ENCODE data around the gene CACYBP.

CACYBP gene

GRCh38 chr1:174974711-174975119 is 25.0 kb upstream of the CACYBP start:
- no peak for DNase-seq (ENCODE audit: low read depth)

- DNase-seq (ENCODE audit: low read depth): no peak
These were observed 24.0 kb upstream of the CACYBP start for GRCh38 chr1:174975764-174976163.

- DNase-seq (ENCODE audit: low read depth): no peak
These were observed 23.2 kb upstream of the CACYBP start for GRCh38 chr1:174976436-174977108.

DNA sequence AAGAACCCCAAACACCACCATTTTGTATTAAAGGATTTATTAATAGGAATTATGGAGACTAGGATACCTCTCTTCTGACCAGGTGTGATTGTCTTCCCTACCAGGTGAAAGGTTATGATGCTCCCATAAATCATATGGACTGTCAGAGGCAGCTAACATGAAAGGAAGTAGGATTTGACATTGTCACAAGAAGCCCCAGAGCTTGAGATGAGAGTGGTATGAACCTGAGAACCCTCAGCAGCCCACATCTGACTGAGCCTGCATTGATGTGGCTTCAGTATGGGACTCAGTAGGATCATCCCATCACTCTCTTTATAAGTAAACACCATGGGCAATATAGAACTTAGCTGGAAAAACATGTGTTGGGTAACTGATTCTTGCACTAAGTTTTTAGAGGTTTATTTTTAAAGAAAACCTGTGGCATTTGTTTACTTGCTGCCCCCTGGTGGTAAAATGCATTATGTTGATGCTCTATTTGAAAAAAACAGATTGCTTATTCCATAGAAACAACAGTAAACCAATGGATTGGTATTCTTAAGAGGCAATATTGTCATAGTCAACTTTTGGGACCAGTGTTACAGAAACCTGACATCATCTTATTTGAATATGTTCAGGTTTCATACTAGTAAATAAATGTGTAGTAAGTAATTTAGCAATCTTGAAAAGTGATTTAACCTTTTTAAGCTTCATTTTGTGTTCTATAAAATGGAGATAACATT is 16.6 kb upstream of the CACYBP start:
- DNase-seq (ENCODE audit: low read depth): no peak

- DNase-seq (ENCODE audit: low read depth): no peak
These were observed 14.8 kb upstream of the CACYBP start for GRCh38 chr1:174984952-174985351.

DNA sequence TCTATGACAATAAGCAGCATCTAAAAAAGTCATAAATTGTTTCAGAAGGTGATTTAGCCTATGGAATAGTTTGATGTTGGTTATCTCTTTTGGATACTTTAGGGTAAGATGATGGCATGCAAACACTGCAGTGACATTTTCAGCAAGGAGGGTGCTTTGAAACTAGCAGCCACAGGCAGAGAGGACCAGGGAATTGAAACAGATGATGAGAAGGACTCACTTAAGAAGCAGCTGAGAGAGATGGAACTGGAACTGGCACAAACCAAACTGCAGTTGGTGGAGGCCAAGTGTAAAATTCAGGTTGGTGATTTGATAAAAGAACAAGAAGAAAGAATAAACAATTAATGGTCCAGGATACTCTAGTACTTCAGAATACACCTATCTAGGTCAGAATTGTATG is 11.2 kb upstream of the CACYBP start:
- no peak for DNase-seq (ENCODE audit: low read depth)

GRCh38 chr1:174988986-174989385 is 10.8 kb upstream of the CACYBP start:
- DNase-seq (ENCODE audit: low read depth): no peak

DNA sequence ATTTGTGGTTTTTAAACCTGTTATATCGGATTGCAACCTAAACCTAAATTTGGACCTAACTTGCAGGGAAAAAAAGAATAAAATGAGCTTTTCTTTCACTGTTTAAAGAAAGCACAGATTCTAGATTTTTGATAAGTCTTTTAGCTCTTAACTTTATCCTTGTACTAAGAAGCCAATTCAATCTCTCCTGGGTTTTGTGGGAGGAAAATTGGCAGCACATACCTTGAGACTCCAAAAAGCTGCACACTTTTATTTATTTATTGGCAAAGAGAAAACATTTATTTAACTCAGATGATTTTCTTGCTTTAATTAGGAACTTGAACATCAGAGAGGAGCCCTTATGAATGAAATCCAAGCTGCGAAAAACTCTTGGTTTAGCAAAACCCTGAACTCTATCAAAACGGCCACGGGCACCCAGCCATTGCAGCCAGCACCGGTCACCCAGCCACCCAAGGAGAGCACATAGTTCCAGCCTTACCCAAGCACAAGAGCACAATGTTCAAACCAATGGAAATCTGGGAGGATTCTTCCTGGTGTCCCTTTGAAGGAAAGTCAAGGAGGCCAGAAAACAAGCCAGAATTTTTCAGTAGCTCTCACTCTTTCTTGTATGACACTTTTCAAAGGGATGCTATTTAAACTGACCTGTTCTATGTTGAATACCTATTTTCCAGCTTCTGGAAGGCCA is 10.1 kb upstream of the CACYBP start:
- no peak for DNase-seq (ENCODE audit: low read depth)

GRCh38 chr1:174990382-174990999 is 9.3 kb upstream of the CACYBP start:
- no peak for DNase-seq (ENCODE audit: low read depth)

DNA sequence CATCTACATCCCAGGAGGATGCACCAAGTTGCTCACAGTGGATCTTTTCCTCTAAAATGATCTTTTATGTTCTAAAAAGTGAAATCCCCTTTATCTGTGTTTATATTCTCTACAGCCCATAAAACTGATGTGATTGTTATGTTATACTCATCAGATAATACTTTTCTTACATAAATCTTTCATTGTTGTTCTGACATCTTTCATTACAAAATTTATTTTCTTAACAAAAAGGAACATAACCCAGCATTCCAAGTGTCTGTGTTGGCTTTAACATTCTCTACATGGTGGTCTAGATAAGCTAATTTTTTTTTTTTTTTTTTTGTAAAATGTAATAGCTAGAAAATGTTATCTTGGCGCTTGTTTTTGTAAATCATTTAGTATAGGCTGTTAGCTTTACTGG is 8.3 kb upstream of the CACYBP start:
- DNase-seq (ENCODE audit: low read depth): no peak

DNA sequence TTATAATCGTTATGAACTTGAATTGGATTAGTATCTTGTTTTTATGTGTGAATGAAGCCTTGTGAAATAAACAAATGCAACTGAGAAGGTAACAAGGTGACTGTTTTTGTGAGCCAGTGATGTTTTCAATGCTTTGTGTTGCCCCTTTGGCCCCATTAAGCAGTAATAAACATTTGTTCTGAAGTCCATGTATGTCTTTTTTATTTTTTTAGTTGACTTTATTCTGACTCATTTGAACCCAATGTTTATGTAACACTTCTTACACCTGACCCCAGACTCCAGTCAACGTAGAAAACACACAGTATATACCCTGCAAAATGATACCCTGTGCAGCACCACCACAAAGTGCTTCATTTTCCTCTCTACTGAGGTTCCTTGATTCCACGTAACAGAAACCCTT is 4.6 kb upstream of the CACYBP start:
- no peak for DNase-seq (ENCODE audit: low read depth)

- DNase-seq (ENCODE audit: low read depth): no peak
These were observed 3.8 kb upstream of the CACYBP start for GRCh38 chr1:174995916-174996315.

- no peak for DNase-seq (ENCODE audit: low read depth)
These were observed 3.3 kb upstream of the CACYBP start for GRCh38 chr1:174996476-174996875.

GRCh38 chr1:174997041-174997440 is 2.7 kb upstream of the CACYBP start:
- no peak for DNase-seq (ENCODE audit: low read depth)

DNA sequence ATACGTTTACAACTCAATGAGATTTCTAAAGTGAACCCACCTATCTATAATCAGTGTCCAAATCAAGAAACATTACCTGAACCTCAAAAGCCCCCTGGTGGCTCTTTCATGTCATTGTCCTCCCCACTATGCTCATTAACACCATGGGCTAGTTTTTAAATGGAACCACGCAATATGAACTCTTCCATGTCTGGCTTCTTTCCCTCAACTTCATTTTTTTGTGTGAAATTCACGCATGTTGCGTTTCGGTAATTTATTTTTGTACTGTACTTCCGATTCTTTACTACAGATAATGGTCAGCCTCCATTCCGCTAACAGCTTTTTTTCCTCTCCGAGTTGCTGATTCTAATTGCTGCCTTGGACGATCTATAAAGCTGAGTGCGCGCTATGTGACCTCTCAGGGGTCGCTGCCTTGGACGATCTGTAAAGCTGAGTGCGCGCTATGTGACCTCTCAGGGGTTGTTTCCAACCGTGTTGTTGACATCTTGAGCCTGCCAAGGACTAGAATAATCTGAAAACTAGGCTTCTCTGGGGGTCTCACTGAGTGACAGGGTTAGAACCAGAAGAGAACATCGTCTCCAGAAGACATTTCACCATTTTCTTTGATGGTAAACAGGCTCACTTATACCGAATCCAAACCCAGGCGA is 1.1 kb upstream of the CACYBP start:
- DNase-seq (ENCODE audit: low read depth): no peak

- DNase-seq (ENCODE audit: low read depth): peak; percentile 97
These were observed 371 bp upstream of the CACYBP start for GRCh38 chr1:174999216-174999935.

DNA sequence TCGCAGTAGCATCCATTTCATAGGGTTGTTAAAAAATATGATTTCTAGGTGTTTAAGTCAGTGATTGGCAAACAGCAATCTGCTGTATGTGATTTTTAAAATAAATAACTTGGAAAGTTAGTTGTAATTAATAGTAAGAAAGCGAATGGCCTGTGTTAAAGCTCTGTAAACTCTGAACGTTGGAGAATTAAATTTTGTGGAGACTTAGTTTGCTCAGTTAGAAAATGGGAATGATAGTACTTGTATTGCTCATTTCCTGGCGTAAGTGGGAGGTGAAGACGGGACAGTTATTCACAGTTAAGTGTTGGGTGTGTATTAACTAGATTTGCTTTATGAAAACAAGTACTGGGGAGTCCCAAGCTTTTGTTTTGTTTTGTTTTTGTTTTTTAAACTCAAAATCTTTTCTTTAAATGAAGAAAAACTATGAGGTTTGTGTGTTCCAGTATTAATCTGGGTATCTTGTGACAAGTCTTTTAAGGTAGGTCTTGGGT is 995 bp downstream of the CACYBP start:
- DNase-seq (ENCODE audit: low read depth): no peak

DNA sequence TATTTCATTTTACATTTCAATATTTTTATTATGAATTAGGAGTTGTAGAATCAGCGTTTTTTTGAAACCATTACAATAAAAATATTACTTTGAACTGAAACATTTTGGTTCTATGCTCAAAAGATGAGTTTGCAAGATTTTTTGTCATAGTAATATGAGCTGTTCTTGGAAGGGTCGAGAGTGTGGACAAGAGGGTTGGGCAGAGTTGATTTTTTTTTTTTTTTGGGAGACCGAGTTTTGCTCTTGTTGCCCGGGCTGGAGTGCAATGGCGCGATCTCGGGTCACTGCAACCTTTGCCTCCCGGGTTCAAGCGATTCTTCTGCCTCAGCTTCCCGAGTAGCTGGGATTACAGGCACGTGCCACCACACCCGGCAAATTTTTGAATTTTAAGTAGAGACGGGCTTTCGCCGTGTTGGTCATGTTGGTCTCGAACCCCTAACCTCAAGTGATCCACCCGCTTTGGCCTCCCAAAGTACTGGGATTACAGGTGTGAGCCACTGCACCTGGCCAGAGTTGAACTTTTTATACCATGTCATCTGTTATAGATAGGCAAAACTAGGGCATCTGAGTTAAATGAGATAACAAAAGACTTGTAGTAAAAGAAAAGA is 3.3 kb downstream of the CACYBP start:
- DNase-seq (ENCODE audit: low read depth): no peak

- no peak for DNase-seq (ENCODE audit: low read depth)
These were observed 3.8 kb downstream of the CACYBP start for GRCh38 chr1:175003521-175003920.

DNA sequence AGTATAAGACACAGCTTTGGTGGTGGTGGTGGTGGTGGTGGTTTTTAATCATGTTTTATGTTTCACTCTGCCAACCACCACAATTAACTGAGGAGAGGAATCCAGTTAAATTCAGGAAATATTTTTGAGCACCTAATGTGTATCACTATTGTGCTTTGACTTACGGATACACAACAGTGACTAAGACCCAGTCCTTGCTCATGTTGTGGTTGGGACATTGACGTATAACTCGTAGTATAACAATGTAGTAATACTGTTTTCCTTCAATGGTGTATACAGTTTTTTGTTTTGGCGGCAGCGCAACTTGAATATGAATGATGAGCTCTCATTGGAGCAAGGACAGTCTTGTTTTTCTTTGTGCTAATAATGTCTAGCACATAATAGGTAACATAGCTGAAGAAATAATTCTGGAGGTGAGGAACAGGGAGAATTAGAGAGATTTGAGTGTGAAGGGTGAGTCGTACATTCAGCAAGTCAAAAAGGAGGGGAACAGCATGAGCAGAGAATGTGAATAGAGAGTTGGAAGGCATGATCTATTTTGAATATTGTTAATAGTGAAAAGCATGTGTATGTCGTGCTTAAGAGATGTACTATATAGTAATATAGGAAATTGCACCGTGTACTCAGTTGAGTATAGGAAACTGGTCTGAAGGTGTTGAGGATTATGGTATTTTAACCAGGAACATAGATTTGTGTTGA is 5.5 kb downstream of the CACYBP start:
- DNase-seq (ENCODE audit: low read depth): no peak

Data from HS-27A (cell line).